GM21526 (cell line): Measurements from ENCODE around the gene COL4A3.
"Not testable (repeated sequence)": the region's sequence is repeated elsewhere in the genome, so short reads cannot be mapped to it uniquely, and the experiment has no call there.

Experiments used
- ATAC-seq: cut with Tn5 transposase; IDR thresholded peaks from one replicate; pipeline ENCODE4 v1.9.1; 2021; ENCODE audit warnings: moderate library complexity; ENCODE audit not compliant: unreplicated experiment, low FRiP score

The COL4A3 gene

GRCh38 chr2:227205701-227206100 lies 41.3 kb downstream of the COL4A3 start:
- no peak for ATAC-seq

DNA sequence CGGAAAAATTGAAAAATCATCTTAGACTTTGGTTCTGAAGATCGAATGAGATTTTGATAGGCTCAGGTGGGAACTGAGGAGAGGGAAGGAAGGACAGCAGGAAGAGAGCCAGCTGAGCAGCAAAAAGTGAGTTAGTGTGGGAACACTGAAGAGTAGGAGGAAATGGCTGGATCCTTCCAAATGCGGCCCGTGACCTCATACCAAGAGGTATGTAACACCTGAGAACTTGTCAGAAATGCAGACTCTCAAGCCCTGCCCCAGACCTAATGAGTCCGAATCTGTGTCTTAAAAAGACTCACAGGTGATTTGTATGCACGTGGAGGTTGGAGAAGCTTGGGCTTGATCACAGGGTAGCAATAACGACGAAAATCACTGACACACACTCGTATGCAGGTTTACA lies 42.0 kb downstream of the COL4A3 start:
- ATAC-seq, result no peak

- ATAC-seq, result no peak
These were observed 43.1 kb downstream of the COL4A3 start for GRCh38 chr2:227207573-227207972.

DNA sequence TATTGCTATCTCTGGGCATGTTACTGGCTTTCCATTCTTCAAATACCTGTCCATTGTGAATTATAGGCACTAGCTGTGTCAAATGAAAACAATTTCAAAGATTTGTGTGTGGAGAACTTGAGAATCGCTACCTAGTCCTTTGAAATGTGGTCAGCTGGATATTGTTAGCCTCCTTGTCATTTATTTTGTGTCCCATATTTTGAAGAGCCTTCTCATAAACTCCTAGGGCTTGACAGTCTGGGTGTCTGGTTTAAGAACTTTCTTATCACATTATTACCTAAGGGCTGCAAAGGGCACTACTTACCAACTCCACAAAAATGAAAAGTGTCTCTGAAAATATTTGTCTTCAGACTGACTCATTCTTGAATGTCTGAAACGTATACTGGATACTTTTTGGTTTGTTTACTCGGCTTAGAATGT lies 50.2 kb downstream of the COL4A3 start:
- no peak for ATAC-seq

- ATAC-seq, result no peak
These were observed 55.1 kb downstream of the COL4A3 start for GRCh38 chr2:227219312-227220105.

DNA sequence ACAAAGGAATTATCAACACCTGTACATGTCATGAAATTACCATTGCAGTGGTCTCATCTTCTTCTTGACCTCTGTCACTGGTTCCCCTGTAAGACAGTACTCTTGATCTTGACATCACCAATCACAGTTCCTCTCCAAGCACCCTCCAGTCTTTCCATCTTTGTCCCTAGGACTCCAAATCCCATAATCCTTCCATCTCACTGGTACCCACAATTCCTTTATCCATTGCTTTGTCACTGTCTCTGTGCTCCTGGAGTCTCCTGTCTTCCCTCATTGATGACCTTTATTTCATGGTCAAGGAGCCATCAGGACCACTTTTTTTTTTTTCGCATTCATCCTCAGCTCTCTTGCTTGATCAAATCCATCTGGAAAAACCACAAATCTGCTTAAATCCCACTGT lies 56.7 kb downstream of the COL4A3 start:
- no peak for ATAC-seq

GRCh38 chr2:227222292-227222691 lies 57.9 kb downstream of the COL4A3 start:
- ATAC-seq, result no peak

GRCh38 chr2:227225641-227226040 lies 61.2 kb downstream of the COL4A3 start:
- not testable (repeated sequence) for ATAC-seq

DNA sequence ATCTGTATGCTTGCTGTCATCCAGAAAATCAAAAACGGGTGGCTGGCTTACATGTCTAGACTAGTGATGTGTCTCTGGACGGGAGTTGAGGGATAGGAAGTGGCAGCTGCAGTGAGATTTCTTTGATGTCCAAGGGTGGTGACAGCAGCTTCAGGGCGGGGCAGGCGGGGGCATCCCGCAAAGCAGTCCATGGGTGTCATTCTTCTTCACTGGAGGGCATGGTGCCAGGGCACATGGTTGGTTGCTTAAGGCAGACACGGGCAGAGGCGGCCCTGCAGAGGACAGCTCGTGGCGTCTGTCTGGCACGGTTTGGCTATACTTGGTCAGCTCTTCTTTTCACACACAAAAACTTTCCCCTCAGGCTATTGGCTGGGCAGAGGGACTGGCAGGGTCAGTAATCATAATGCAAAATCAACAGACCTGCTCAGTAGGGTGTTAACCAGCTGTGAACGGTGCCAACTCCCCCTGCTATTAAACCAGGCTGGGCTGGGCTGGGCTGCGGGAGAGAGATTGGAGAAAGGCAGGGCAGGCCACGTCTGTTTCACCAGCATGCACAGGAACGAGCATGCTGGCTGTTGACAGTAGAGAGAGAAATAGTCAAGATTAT lies 63.7 kb downstream of the COL4A3 start:
- no peak for ATAC-seq

- no peak for ATAC-seq
These were observed 65.7 kb downstream of the COL4A3 start for GRCh38 chr2:227230151-227230550.

GRCh38 chr2:227234429-227234828 lies 70.0 kb downstream of the COL4A3 start:
- ATAC-seq, result no peak

GRCh38 chr2:227237786-227238185 lies 73.4 kb downstream of the COL4A3 start:
- ATAC-seq, result no peak

GRCh38 chr2:227238238-227239237 lies 74.1 kb downstream of the COL4A3 start:
- ATAC-seq, result no peak

DNA sequence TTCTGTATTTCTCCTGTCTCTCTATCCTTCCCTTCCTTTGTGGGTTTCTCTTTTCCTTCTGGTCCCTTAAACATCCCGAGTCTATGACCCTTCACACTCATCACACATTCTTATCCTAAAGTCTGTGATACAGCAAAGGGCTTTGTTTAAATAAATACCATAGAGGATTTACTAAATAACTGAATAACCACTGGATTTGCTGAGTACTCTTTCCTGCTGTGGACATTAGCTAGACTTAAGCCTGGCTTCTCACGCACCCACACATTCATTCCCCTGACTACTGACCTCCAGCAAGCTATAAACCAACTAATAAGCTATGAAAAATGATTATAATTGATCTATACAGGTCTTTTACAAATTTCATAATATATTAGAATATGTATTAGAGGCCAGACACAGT lies 76.6 kb downstream of the COL4A3 start:
- ATAC-seq, result no peak

- no peak for ATAC-seq
These were observed 84.5 kb downstream of the COL4A3 start for GRCh38 chr2:227248876-227249275.

- ATAC-seq, result no peak
These were observed 88.4 kb downstream of the COL4A3 start for GRCh38 chr2:227252831-227253230.

GRCh38 chr2:227256605-227257004 lies 92.2 kb downstream of the COL4A3 start:
- no peak for ATAC-seq

GRCh38 chr2:227257820-227258219 lies 93.4 kb downstream of the COL4A3 start:
- no peak for ATAC-seq

DNA sequence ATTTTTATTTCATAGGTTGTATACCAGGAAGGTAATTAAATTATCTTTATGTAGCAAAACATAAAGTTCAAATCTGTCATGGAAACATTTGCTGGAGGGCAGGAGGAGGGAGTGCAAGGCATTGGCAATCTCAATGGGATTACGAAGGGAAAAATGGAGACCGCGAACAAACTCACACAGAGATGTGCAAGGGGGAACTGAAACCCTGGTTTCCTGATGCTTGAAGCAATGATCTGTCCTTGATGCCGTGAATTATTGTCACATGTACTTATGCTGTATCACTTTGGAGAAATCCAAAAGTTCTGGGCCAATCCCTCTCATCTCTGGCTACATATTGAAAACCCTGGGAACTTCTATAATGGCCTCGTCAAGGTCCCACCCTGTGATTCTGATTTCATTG lies 95.6 kb downstream of the COL4A3 start:
- ATAC-seq, result no peak

DNA sequence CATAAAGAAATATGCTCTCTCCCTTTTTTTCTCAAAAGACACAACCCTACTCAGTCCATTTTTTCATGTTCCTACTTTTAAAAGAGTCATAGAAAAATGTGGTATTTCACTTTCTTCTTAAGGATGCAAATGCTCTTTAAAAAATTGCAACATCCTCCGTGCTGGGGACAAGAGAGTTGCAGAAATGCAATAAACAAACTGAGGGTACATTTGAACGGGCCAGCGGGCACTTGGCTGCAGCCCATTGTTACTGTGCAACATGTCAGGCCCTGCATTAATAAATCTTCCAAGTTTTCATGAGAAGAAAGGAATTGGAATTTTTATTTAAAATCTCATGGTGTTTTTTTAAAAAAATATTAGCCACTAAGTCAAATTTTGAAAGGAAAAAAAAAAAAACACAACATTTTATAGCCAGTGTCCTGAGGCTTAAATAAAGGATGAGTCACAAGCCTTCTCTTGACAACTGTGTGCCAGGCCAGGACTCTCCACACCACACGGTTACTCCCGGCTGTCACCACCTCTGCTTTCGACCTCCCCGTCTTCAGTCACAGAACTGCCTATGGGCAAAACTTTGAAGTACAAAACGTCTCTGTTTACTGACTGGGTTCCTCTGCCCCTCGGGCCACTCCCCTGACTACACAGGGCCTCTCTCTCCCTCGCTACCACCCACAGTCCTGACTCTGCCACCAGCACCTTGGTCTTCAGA lies 103.1 kb downstream of the COL4A3 start:
- ATAC-seq, result no peak
